Fibroblast of upper back skin (primary cell): Measurements from ENCODE around the gene ALG12.
"Not testable (repeated sequence)": the region's sequence is repeated elsewhere in the genome, so short reads cannot be mapped to it uniquely, and the experiment has no call there.

Source experiments
- DNase-seq: peaks from one replicate; pipeline ENCODE4 v3.0.0-alpha.2; 2013

ALG12 gene

DNA sequence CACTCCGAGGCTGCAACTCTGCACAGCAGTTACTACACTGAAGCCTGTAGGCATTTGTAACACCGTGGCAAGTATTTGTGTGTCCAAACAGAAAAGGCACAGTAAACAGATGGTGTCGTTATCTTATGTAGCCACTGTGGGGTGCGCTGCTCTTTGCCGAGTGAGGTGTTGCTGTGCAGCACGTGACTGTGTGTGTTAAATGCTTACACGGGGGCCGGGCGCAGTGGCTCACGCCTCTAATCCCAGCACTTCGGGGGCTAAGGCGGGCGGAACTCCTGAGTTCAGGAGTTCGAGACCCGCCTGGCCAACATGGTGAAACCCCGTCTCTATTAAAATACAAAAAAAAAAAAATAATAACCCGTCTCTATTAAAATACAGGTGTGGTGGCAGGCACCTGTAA is 53.1 kb downstream of the ALG12 start:
- no peak for DNase-seq

DNA sequence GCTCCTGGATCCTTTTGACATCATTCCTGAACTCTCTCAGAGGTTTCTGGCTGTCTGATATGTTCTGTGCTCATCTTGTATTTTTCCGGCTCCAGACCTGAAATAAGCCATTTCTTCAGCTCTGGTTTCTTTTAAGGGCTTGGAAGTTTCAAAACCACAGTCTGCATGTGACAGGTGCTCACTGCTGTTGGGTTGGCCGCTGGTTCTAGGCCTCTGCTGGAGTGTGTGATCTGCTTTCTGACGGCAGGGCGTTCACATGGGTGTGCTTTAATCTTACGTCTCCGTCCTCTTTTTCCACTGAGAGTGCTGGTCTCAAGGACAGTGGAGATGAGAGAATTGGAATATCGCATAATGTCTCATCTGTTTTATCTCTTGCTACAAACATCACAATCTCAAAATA is 54.3 kb downstream of the ALG12 start:
- no peak for DNase-seq

DNA sequence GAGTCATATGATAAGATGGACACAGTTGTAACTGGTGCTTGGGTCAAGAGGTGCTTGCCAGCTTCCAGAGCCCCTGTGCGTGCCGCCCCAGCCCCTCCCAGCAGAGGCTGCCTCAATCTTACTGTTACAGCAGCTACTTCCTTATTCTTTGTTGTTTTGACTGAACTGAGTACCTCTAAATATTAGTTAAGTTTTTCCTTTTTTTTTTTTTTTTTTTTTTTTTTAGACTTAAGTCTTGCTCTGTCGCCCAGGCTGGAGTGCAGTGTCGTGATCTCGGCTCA is 55.8 kb downstream of the ALG12 start:
- DNase-seq = no peak

DNA sequence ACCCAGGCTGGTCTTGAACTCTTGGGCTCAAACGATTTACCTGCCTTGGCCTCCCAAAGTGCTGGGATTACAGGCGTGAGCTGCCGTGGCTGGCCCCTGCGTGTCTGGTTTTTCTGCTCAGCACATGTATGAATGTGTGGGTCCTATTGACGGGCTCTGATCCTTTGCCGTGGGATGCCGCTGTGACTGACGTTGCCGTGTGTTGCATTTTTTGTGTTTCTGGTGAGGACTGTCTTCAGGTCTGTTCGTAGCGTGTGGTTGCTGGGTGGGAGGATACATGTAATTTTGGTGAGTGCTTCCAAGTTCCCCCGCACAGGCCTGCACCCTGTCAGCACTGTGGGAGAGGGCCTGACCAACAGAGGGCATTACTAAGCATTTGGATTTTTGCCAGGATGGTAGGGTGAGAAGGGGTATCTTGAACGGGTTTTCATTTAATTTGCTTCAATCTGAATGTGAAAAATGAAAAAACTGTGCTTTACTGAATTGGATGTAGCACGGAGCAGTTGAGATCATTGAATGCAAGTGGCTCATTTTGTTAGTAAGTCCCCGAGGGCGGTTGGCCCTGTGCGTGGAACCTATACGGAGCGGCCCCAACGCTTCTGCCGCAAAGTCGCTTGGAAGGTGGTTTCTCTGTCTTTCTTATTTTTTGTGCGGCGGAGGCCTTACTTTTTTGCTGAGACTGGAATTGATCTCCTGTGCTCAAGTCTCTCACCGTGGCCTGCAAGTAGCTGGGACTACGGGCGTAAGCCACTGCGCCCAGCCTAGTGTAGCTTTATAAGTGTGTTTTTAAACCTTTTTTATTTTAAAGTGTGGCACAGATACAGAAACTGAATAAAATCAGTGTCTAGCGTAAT is 56.4 kb downstream of the ALG12 start:
- no peak for DNase-seq

DNA sequence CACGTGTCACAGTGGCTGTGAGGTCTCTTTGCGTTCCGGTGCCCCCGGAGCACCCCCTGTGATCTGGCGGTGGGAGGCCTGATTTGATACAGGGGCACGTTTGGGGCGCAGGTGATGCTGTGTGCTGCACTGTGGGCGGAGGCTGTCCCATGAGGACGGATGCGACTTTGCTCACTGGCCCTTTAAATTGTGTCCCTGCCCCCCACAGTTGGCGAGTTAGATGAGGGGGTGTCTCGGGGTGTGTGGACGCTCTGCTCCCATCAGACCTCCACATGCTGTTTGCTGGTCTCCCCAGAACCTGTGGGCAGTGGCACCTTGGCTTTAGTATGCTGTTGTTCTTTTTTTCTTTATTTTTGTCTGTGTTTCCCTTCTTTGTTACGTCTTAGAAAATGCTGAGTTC is 59.4 kb downstream of the ALG12 start:
- DNase-seq = no peak

DNA sequence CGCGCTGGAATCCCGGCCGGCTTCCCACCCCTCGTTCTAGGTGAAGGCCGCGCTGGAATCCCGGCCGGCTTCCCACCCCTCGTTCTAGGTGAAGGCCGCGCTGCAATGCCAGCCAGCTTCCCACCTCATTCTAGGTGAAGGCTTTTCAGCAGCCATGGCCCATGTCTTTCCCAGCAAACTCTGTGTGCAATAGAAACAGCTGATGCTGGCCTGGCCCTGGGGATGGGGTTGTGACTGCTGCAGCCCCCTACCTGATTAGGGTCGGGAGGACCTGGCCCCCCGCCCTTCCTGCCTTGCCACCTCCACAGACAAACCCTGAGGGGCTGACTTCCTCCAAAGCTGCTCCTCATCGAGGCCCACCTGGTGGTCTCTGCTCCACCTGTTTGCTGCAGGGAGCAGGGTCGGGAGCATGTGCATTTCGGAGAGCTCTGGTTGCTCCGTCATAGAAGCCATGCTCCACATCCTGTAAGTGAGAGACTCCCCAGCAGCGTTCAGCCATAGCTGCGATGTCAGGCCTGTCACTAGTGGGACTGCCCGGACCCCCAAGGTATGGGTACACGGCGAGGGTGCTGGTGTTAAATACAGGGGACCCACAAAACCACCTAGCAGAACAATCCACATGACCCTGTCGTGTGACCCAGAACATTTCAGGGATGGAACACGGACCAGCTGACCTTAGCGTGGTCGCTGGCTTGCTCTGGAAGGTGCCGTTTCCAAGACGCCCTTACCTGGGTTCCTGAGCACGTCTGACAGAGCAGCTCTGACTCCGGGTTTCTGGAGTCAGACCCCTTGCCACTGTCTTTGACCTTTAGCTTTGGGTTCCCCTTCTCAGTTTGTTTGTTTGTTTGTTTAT is 61.2 kb downstream of the ALG12 start:
- no peak for DNase-seq

DNA sequence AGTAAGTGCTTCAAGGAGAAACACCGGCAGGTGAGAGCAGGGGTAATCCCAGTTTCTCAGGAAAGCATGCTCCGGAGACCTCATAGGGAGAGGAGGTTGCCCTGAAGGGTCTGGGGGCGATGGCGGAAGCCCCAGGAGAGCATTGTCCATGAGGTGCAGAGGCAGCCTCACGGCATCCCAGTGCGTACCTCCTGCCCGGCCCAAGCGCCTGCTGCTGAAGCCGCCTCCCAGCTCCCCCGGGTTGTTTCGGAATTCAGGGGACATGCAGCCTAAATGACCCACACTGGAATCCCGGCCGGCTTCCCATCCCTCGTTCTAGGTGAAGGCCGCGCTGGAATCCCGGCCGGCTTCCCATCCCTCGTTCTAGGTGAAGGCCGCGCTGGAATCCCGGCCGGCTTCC is 61.9 kb downstream of the ALG12 start:
- DNase-seq = no peak

DNA sequence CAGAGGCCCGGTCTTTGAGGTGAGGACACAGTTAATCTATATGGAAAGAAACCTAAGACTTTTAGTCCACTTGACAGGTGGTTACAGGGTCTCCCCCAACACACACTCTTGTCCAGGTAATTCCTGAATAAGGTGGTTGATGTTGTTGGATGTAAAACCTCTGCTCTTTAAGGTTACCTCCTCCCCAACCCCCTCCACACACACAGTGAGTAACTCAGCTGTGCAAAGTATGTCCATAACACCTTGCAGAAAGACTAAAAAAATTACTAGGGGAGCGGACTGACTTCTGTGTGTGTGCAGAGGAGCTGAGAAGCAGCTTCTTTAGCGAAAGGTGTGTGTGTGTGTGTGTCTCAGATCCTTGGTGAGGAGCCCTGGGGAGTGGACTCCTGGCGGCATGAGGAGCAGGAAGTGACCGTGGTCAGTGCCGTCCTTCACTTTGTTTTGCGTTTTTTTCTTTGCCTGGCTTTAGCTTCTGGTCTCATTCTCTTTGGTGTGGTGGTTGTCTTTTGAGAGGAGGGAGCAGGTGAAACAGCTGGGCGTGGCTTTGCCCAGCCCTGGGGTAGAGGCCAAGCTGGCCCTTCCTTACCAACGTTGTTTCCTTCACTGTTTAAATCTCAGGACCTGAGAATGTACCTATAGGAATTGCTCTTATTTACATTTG is 62.9 kb downstream of the ALG12 start:
- no peak for DNase-seq

DNA sequence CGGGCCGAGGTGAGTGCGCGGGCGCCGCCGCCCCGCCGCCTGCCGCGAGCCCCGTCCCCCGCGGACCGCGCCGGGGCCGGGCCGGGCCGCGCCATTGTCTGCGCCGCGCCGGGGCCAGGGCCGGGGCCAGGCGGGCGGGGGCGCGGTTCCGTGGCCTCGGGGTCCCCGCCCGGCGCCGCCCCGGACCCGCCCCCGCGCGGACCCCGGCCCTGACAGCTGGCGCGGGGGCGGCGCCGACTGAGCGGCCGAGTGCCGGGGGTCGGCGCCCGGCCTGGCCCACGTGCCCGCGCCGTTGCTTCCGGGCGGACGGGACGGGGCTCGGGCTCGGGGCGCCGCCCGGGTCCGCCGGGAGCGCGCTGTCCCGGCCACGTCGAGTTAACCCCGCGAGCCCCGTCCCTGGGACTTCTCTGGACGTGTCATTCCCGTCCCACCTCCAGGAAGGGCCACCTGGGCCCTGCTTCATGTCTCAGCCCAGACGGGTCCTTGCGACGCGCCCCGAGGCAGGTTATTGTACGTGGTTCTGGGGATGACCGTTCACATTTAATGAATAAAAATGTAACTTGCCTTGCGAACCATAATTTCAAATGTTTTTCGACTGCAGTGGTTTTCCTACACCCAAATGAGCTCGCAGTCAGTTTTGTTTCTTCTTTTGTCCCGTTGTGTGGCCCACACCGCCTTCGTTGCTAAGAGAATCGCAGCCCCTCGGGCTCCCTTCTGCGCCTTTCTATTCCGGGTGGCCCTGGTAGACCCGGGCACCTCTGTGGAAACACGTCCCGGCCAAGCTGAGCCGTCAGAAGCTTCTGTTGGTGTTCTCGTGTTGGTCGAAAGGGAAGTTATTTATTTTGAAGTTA is 64.0 kb downstream of the ALG12 start:
- DNase-seq = peak; percentile 9

DNA sequence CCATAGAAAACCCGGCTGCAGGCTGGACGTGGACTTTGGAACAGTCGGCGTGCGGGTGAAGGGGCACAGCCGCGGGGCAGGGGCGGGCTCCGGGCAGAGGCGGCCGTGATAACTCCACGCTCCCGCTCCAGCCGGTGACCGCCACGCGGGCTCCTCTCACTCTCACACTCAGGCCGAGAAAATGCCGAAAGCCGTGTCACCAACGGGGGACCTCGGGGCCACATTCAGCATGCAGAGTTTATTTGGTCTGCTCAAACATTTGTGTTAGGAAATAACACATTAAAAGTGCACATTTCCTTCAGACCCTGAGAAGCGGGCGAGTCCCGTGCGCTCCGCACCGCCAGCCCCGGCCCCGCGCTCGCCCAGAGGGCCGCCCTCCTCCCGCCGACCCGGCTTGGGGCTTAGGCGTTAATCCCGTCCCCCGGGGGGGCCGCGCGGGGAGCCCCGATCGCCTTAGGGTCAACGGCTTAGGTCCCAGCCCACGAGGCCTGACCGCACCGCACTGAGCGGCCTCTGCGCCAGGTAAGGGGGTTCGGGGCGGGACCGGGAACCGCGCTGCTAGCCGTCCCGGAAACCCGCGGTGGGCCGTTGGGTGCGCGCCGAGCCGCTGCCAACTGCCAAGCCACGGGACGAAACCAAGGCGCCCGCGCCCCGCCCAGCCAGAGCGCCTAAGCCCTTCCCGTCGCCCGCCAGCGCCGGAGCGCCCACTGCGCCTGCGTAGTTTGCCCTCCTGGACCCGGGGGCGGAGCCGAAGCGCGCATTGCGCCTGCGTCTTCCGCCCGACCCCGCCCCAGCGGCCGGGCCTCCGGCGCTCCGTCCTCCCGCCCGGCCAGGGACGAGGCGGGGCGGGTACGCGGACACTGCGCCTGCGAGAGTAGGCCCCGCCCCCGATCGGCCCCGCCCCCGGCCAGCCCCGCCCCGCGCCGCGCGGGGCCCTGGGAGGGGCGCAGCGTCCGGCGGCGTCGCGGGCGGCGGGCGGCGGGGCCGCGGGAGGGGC is 65.0 kb downstream of the ALG12 start, which contains the start of gene ZBED4:
Gene ZBED4, plus strand, starts transcription at position 947 of the 997 bp plus-strand sequence. CDS start 29,819 bp downstream, outside the sequence.
- peak; percentile 96 for DNase-seq

DNA sequence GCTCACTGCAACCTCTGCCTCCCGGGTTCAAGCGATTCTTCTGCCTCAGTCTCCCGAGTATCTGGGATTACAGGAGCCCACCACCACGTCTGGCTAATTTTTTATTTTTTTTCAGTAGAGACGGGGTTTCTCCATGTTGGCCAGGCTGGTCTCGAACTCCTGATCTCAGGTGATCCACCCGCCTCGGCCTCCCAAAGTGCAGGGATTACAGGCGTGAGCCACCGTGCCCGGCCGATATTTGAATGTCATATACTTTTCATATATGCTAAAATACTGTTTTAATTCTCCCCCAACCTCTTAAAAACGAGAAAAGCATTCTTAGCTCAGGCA is 65.7 kb downstream of the ALG12 start:
- DNase-seq = not testable (repeated sequence)

DNA sequence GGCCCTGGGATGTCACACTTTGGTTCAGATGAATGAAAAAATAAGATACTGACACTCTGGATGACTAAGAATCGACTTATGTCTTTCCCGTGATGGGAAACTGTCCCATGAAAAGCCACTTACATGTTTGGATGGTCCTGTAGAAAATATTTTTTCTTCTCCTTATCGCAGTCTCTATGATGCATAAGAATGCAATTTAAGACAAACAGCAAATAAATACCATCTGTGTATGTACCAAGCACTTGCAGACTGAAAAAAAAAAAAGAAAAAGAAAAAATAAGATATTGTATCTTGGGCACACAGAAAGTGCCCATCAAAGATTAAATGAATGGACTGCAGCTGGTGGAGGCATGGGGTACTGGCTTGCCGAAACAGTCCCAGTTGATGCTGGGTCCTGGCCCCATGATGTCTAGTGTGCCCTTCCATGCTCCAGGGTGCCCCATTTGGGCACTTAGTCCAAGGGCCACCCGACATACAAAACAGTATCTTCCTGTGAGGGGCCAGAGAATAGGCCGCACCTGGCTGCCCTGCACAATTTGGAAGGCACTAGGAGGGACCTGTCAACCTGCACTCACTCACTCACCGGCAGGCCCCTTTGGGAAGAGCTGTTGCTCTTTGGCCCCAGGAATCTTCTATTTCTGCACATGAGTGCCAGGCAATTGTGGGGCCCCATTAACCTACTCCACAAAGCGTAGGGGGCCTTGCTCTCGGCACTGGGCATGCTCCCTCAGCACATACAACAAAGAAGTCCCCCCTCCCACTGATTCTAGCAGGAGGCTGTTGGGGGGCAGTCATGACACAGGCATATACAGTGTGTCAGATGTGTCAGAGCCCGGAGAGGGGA is 67.1 kb downstream of the ALG12 start:
- DNase-seq = no peak
